Endodermal cell (in vitro differentiated cells): ENCODE data around the gene MAPK8IP3. TPM values are rescaled to one million over a fixed set of nuclear protein-coding genes. Genes with fewer than 3 reads are reported as not detected.

Source experiments
- DNase-seq: peaks from one replicate; pipeline ENCODE4 v3.0.0-alpha.2; 2017
- H3K27ac ChIP-seq: 2 replicates; pipeline ENCODE4 v1.5.1; 2013; ENCODE audit warnings: mild to moderate bottlenecking, low read depth, low read length, moderate library complexity
- H3K27me3 ChIP-seq: 2 replicates; pipeline ENCODE4 v1.6.1; 2013; ENCODE audit warnings: mild to moderate bottlenecking, low read length, moderate library complexity; ENCODE audit not compliant: insufficient read depth, control insufficient read depth, poor library complexity, severe bottlenecking
- H3K36me3 ChIP-seq: 2 replicates; pipeline ENCODE4 v1.7.0; 2013; ENCODE audit warnings: mild to moderate bottlenecking, low read length, moderate library complexity; ENCODE audit not compliant: control insufficient read depth, insufficient read depth
- H3K4me1 ChIP-seq: one replicate; pipeline ENCODE4 v1.7.0; 2013; ENCODE audit warnings: low read length; ENCODE audit not compliant: control insufficient read depth, insufficient read depth
- H3K4me3 ChIP-seq: 2 replicates; pipeline ENCODE4 v1.5.1; 2013; ENCODE audit warnings: mild to moderate bottlenecking, low read length, moderate library complexity
- H3K9ac ChIP-seq: 2 replicates; pipeline ENCODE4 v1.6.1; 2013; ENCODE audit warnings: mild to moderate bottlenecking, low read length, moderate library complexity; ENCODE audit not compliant: poor library complexity, severe bottlenecking; ENCODE audit errors: extremely low read depth
- H3K9me3 ChIP-seq: 2 replicates; pipeline ENCODE4 v1.6.1; 2013; ENCODE audit warnings: mild to moderate bottlenecking, low read length, moderate library complexity; ENCODE audit not compliant: control insufficient read depth
- H3K27ac Mint-ChIP-seq: 2 replicates; pipeline ENCODE4 v1.8.0; 2020; ENCODE audit warnings: mixed read lengths
- H3K27me3 Mint-ChIP-seq: 2 replicates; pipeline ENCODE4 v1.8.0; 2021; ENCODE audit warnings: mild to moderate bottlenecking, mixed read lengths; ENCODE audit not compliant: insufficient read depth
- H3K36me3 Mint-ChIP-seq: 2 replicates; pipeline ENCODE4 v1.8.0; 2020; ENCODE audit warnings: low read depth, mixed read lengths
- H3K4me1 Mint-ChIP-seq: 2 replicates; pipeline ENCODE4 v1.8.0; 2020; ENCODE audit warnings: mixed read lengths
- H3K4me3 Mint-ChIP-seq: 2 replicates; pipeline ENCODE4 v1.8.0; 2020; ENCODE audit warnings: mild to moderate bottlenecking, moderate library complexity, mixed read lengths
- H3K9me3 Mint-ChIP-seq: 2 replicates; pipeline ENCODE4 v1.8.0; 2020; ENCODE audit warnings: mild to moderate bottlenecking, mixed read lengths
- CTCF ChIP-seq: fragments of 200-600 bp; sonication (generic); conservative IDR thresholded peaks from 2 replicates; pipeline ENCODE4 v1.5.0; 2021; ENCODE audit warnings: antibody characterized with exemption, mild to moderate bottlenecking
- WGBS, 2 experiments: methylation state at CpG; one replicate each; pipeline versions ENCODE4 v1.1.5 to v1.1.7; 2013; ENCODE audit warnings: missing lambda C conversion rate in 2 of 2, mixed read lengths in 1 of 2; ENCODE audit not compliant: insufficient coverage in 1 of 2, insufficient read length in 1 of 2; 5-methylcytosine and 5-hydroxymethylcytosine counted together
- total RNA-seq, 2 donors: library from RNA; stranded (reverse); fragmentation: NEBNext Ultra II Directional in 1 of 2; extraction: Animal tissue kit (Norgen Biotek cat#: 25700) in 1 of 2; gene quantifications; 2 replicates in 1 of 2; 3 replicates in 1 of 2; pipeline ENCODE4 v1.2.1, GENCODE V29; 2021

The MAPK8IP3 gene
- total RNA-seq, 2 donors from 2014 or later = 76.0 to 84.0 TPM

- no peak overlapping the region for H3K9ac ChIP-seq
- no peak overlapping the region for H3K27ac ChIP-seq
- no peak overlapping the region for H3K4me3 Mint-ChIP-seq
- no peak overlapping the region for H3K4me3 ChIP-seq
- no peaks in the 10 kb centered on the region for H3K4me1 ChIP-seq
- H3K27ac Mint-ChIP-seq = no peak overlapping the region
- TF ChIP-seq CTCF = no peak
- no peak for DNase-seq
- WGBS, 2 experiments = 80 to 87% methylated on average over 1 to 10 of the region's 10 CpGs
- H3K9me3 Mint-ChIP-seq = peaks cover 27% of the 10 kb centered on the region
- H3K27me3 ChIP-seq = no peaks in the 10 kb centered on the region
- H3K36me3 ChIP-seq = peaks cover 18% of the 10 kb centered on the region
- peaks cover 52% of the 10 kb centered on the region for H3K36me3 Mint-ChIP-seq
- no peaks in the 10 kb centered on the region for H3K9me3 ChIP-seq
- no peaks in the 10 kb centered on the region for H3K27me3 Mint-ChIP-seq
- no peaks in the 10 kb centered on the region for H3K4me1 Mint-ChIP-seq
Observed at GRCh38 chr16:1807626-1808025, 101.6 kb downstream of the MAPK8IP3 start.

- Histone ChIP-seq H3K36me3 (peaks cover 18% of the 10 kb centered on the region), H3K27ac (no peak overlapping the region), H3K4me1 (no peaks in the 10 kb centered on the region), H3K9me3 (no peaks in the 10 kb centered on the region), H3K4me3 (no peak overlapping the region), H3K9ac (no peak overlapping the region), H3K27me3 (no peaks in the 10 kb centered on the region)
- WGBS, 2 experiments = 78 to 85% methylated on average over 8 to 18 of the region's 18 CpGs
- DNase-seq = no peak
- H3K4me3 Mint-ChIP-seq = no peak overlapping the region
- no peak overlapping the region for H3K27ac Mint-ChIP-seq
- H3K9me3 Mint-ChIP-seq = peaks cover 21% of the 10 kb centered on the region
- TF ChIP-seq CTCF = no peak
- H3K36me3 Mint-ChIP-seq = peaks cover 59% of the 10 kb centered on the region
- no peaks in the 10 kb centered on the region for H3K27me3 Mint-ChIP-seq
- no peaks in the 10 kb centered on the region for H3K4me1 Mint-ChIP-seq
Observed at GRCh38 chr16:1808691-1809090, 102.7 kb downstream of the MAPK8IP3 start.

GRCh38 chr16:1809281-1809801, 103.3 kb downstream of the MAPK8IP3 start:
- Mint-ChIP-seq H3K9me3 (peaks cover 18% of the 10 kb centered on the region), H3K27me3 (no peaks in the 10 kb centered on the region), H3K4me3 (no peak overlapping the region), H3K27ac (no peak overlapping the region), H3K36me3 (peaks cover 58% of the 10 kb centered on the region), H3K4me1 (no peaks in the 10 kb centered on the region)
- Histone ChIP-seq H3K9me3 (no peaks in the 10 kb centered on the region), H3K4me3 (no peak overlapping the region), H3K9ac (no peak overlapping the region), H3K36me3 (peaks cover 18% of the 10 kb centered on the region), H3K27me3 (no peaks in the 10 kb centered on the region), H3K4me1 (no peaks in the 10 kb centered on the region), H3K27ac (no peak overlapping the region)
- peak; percentile 83 for DNase-seq
- TF ChIP-seq CTCF = peak; percentile 25
- WGBS, 2 experiments = 77 to 83% methylated on average over 16 to 28 of the region's 28 CpGs
